HG02938 (cell line): ENCODE results near the gene CLSTN3.

Source experiments
- ATAC-seq: cut with Tn5 transposase; IDR thresholded peaks from one replicate; pipeline ENCODE4 v1.9.1; 2021; ENCODE audit warnings: mild to moderate bottlenecking, moderate library complexity; ENCODE audit not compliant: unreplicated experiment

The CLSTN3 gene

GRCh38 chr12:7129872-7130691 is at the start of gene CLSTN3:
TSS of gene CLSTN3 (plus strand) at chr12:7130371. CDS start at chr12:7130649, 278 bp downstream.
- peak; percentile 67 for ATAC-seq

GRCh38 chr12:7081037-7081436 is 49.1 kb upstream of the CLSTN3 start:
- ATAC-seq = no peak

GRCh38 chr12:7083125-7083524 is 47.0 kb upstream of the CLSTN3 start:
- no peak for ATAC-seq

GRCh38 chr12:7089196-7089871 is 40.8 kb upstream of the CLSTN3 start:
- no peak for ATAC-seq

- ATAC-seq = no peak
Measured at GRCh38 chr12:7090222-7090998, 39.8 kb upstream of the CLSTN3 start.

- no peak for ATAC-seq
Measured at GRCh38 chr12:7091171-7091570, 39.0 kb upstream of the CLSTN3 start.

GRCh38 chr12:7091660-7092228 is 38.4 kb upstream of the CLSTN3 start:
- no peak for ATAC-seq

GRCh38 chr12:7092229-7092985 is 37.8 kb upstream of the CLSTN3 start, which contains the start of gene C1R:
TSS of gene C1R (minus strand) at chr12:7092445. CDS start at chr12:7092388, 57 bp downstream.
- no peak for ATAC-seq

- no peak for ATAC-seq
Measured at GRCh38 chr12:7092986-7093460, 37.1 kb upstream of the CLSTN3 start.

- ATAC-seq = no peak
Measured at GRCh38 chr12:7093486-7093885, 36.7 kb upstream of the CLSTN3 start.

- ATAC-seq = no peak
Measured at GRCh38 chr12:7093892-7094291, 36.3 kb upstream of the CLSTN3 start.

GRCh38 chr12:7096006-7096932 is 33.9 kb upstream of the CLSTN3 start:
- ATAC-seq = no peak

- no peak for ATAC-seq
Measured at GRCh38 chr12:7096979-7097378, 33.2 kb upstream of the CLSTN3 start.

- ATAC-seq = no peak
Measured at GRCh38 chr12:7099290-7099996, 30.7 kb upstream of the CLSTN3 start.

GRCh38 chr12:7100239-7100638 is 29.9 kb upstream of the CLSTN3 start:
- ATAC-seq = no peak

GRCh38 chr12:7101047-7101693 is 29.0 kb upstream of the CLSTN3 start:
- ATAC-seq = no peak

- ATAC-seq = no peak
Measured at GRCh38 chr12:7101694-7102131, 28.5 kb upstream of the CLSTN3 start.

- ATAC-seq = no peak
Measured at GRCh38 chr12:7102582-7102981, 27.6 kb upstream of the CLSTN3 start.
